HG02623 (cell line): Measurements from ENCODE around the gene TAGAP.

Experiments used
- ATAC-seq: cut with Tn5 transposase; IDR thresholded peaks from one replicate; pipeline ENCODE4 v1.9.1; 2021; ENCODE audit warnings: moderate library complexity; ENCODE audit not compliant: unreplicated experiment

The TAGAP gene

GRCh38 chr6:159071843-159072769 is 27.3 kb upstream of the TAGAP start:
- ATAC-seq: no peak

- ATAC-seq: no peak
These were observed 24.2 kb upstream of the TAGAP start for GRCh38 chr6:159068904-159069578.

GRCh38 chr6:159067334-159067733 is 22.5 kb upstream of the TAGAP start:
- ATAC-seq: no peak

- ATAC-seq: no peak
These were observed 21.7 kb upstream of the TAGAP start for GRCh38 chr6:159066483-159066882.

GRCh38 chr6:159065759-159066329 is 21.1 kb upstream of the TAGAP start:
- no peak for ATAC-seq

- no peak for ATAC-seq
These were observed 20.3 kb upstream of the TAGAP start for GRCh38 chr6:159065091-159065490.

GRCh38 chr6:159064477-159064876 is 19.7 kb upstream of the TAGAP start:
- ATAC-seq: no peak

- no peak for ATAC-seq
These were observed 18.8 kb upstream of the TAGAP start for GRCh38 chr6:159063549-159063948.

- ATAC-seq: no peak
These were observed 18.2 kb upstream of the TAGAP start for GRCh38 chr6:159062976-159063375.

GRCh38 chr6:159062564-159062945 is 17.8 kb upstream of the TAGAP start:
- peak; percentile 56 for ATAC-seq

GRCh38 chr6:159061805-159062563 is 17.2 kb upstream of the TAGAP start:
- peak; percentile 47 for ATAC-seq

GRCh38 chr6:159061146-159061545 is 16.4 kb upstream of the TAGAP start:
- ATAC-seq: no peak

- no peak for ATAC-seq
These were observed 15.2 kb upstream of the TAGAP start for GRCh38 chr6:159059885-159060506.

GRCh38 chr6:159059141-159059540 is 14.3 kb upstream of the TAGAP start:
- ATAC-seq: no peak

- no peak for ATAC-seq
These were observed 12.1 kb upstream of the TAGAP start for GRCh38 chr6:159056899-159057298.

- no peak for ATAC-seq
These were observed 11.6 kb upstream of the TAGAP start for GRCh38 chr6:159056432-159056831.

GRCh38 chr6:159056003-159056402 is 11.2 kb upstream of the TAGAP start:
- no peak for ATAC-seq

GRCh38 chr6:159053781-159054398 is 9.1 kb upstream of the TAGAP start:
- ATAC-seq: no peak

GRCh38 chr6:159052720-159053119 is 7.9 kb upstream of the TAGAP start:
- no peak for ATAC-seq
